T-helper 1 cell treated with Interleukin-12 subunit alpha and Interleukin-12 subunit beta and Interleukin-4 antibody, amounts not matched to agents 30 ng/mL and 1 ng/mL, for 36 hours (primary cell): ENCODE data around the gene ASB8. TPM values are rescaled to one million over a fixed set of nuclear protein-coding genes. Genes with fewer than 3 reads are reported as not detected.

Experiments
- intact Hi-C: fragments of 100-400 bp; cut with micrococcal nuclease; formaldehyde crosslinking; loops from one replicate; pipeline ENCODE4 v1.15.1; 2024
- total RNA-seq: library from RNA; stranded (reverse); gene quantifications from 2 replicates; pipeline ENCODE4 v1.2.3, GENCODE V29; 2022

ASB8 gene
- total RNA-seq = 42.3 and 45.5 TPM in 2 replicates

GRCh38 chr12:48157018-48157888 lies at the start of gene ASB8:
Gene ASB8, minus strand, starts transcription at chr12:48157515. Its CDS starts 4,019 bp downstream, at chr12:48153496.
- intact Hi-C loops = loop anchor here (1.0 to 5.0 kb wide), 17 partner anchors 8 to 1870 kb away; partner anchors contain the start of genes CCDC184, CCNT1, KANSL2 and PFKM

- intact Hi-C loops = no loop called here
These were observed 45.9 kb upstream of the ASB8 start, which contains the start of gene OR10AD1 for GRCh38 chr12:48203192-48203591. Gene OR10AD1, minus strand, starts transcription at chr12:48203292. Its CDS starts 0 bp downstream, at chr12:48203292.

- intact Hi-C loops = no loop called here
These were observed 45.5 kb upstream of the ASB8 start for GRCh38 chr12:48202766-48203165.

DNA sequence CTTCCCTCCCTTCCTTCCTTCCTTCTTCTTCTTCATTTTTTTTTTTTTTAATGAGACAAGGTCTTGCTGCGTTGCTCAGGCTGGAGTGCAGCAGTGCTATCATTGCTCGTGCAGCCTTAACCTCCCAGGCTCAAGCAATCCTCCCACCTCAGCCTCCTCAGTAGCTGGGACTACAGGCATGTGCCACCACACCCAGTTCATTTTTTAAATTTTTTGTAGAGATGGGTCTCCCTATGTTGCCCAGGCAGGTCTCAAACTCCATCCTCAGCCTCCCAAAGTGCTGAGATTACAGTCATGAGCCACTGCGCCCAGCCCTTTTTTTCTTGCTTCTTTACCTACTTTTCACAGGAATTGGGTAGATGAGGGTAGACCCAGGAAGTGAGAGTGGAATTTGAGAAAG lies 44.2 kb upstream of the ASB8 start:
- intact Hi-C loops = no loop called here

GRCh38 chr12:48201091-48201490 lies 43.8 kb upstream of the ASB8 start:
- intact Hi-C loops = no loop called here

DNA sequence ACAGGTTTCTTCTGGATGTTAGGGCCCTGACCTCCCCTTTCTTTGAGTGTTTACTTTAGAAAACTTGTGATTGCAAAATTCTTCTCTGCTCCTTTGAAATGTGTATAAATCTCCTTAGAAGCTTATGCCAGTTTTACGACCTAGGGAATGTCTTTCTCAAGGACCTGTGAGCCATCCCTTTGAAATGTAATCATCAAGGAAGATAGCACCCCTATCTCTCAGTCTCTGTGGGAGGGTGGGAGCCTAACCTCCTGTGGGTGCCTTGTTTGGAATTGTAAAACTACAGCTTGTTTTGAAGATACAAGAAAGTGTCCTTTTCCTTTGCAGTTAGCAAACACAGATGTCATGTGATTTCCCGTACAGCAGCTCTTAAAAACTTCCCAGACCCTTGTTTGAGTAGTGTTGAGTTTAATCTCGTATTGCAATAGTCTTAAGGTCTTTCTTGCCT lies 42.5 kb upstream of the ASB8 start:
- intact Hi-C loops = loop anchor here (2.0 to 10.0 kb wide), 3 partner anchors 237 to 485 kb away; partner anchors contain the start of genes KANSL2 and TMEM106C

GRCh38 chr12:48198985-48199384 lies 41.7 kb upstream of the ASB8 start:
- intact Hi-C loops = loop anchor here (1.0 to 10.0 kb wide), 8 partner anchors 16 to 517 kb away; partner anchors contain the start of genes ASB8, CCDC184, CCNT1 and KANSL2

DNA sequence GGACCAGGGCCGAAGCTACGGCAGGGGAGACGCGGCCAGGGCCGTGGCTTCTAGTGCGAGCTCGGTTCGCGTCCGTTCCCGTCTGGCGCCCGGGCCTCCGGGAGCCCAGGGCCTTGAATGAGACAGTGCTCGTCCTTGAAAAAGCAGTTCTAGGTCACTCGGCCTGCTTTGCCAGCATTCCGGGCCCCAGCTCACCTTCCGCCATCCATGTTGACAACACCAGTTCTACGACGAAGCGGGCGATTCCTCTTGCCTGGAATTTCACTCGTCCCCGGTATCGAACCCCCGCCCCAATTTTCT lies 41.3 kb upstream of the ASB8 start:
- intact Hi-C loops = loop anchor here (1.0 to 10.0 kb wide), 8 partner anchors 15 to 518 kb away; partner anchors contain the start of genes ASB8, CCDC184, CCNT1 and KANSL2

DNA sequence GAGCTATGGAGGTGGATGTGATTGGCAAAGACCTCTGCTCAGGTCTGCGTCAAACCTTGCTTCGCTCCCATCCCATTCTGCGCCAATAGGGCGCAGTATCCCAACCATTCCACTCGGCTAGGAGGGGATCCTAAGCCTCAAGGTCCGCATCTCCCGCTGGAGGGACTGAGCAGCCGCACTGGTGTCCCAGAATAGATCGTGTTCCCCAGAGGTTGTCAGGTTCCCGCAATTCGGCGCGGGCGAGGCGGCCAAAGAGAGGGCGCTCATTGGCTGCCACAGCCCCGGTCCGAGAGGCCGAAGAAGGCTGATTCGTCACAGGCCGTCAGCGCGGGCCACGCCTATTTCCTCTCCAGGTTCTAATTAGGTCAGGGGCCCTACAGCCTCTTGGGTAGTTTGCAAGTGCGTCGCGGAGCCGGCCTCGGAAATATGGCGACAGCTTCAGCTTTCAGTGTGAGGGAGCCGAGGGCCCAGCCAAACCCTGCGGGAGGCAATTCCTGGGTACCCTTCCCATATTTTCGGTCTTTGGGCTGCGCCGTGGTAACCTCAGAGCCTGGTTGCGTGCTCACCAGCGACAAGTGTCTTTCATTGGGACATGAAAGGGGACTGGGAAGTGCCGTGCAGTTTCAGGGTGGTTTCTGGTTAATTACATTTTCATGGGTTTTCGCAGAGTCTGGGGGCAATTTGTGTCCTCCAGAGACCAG lies 40.8 kb upstream of the ASB8 start:
- intact Hi-C loops = loop anchor here (1.0 to 10.0 kb wide), 10 partner anchors 9 to 518 kb away; partner anchors contain the start of genes ASB8, CCDC184, CCNT1 and KANSL2

- intact Hi-C loops = loop anchor here (1.0 to 10.0 kb wide), 4 partner anchors 8 to 491 kb away; partner anchors contain the start of genes KANSL2 and RPAP3
These were observed 40.2 kb upstream of the ASB8 start for GRCh38 chr12:48197549-48197970.

DNA sequence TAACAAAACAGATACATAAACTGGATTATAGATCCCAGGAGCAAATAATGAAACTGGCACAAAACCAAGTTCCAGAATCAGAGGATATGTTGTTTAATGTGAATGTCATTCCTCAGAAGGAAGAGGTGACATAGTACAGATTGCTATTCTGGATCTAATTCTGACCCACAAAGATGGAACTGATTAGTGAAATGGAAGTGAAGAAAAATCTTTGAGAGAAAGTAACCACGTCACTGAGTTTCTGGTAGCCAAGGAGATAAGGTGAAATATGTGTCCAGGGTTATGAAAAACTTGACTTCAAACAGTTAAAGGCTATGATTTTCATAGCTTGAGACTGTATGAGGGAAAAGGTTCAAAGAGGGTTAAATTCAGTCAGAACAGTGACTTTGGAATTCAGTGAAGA lies 37.5 kb upstream of the ASB8 start:
- intact Hi-C loops = loop anchor here (5.0 to 10.0 kb wide), 2 partner anchors 258 to 490 kb away; partner anchors contain the start of gene KANSL2

GRCh38 chr12:48193623-48194022 lies 36.3 kb upstream of the ASB8 start:
- intact Hi-C loops = loop anchor here (10.0 kb wide), 1 partner anchor 491 kb away; the partner anchor contains the start of gene KANSL2

GRCh38 chr12:48192861-48193260 lies 35.5 kb upstream of the ASB8 start:
- intact Hi-C loops = loop anchor here (10.0 kb wide), 1 partner anchor 492 kb away; the partner anchor contains the start of gene KANSL2

DNA sequence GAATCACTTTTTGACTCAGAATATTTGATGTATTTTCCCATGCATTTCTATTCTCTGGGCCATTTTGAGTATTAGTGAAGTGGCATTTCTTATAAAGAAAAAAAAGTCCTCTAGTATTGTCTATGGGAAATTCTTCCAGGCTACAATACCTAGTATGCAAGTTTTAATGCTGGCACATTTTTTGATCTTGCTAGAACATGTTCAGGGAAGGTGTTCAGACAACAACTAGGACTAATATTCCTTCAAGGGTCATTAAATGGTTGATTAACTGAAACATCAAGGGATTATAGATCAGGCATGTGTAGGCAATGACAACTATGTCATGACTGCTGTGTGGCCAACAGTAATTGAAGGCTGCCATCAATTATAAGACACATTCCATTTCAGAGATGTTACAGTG lies 33.8 kb upstream of the ASB8 start:
- intact Hi-C loops = loop anchor here (10.0 kb wide), 1 partner anchor 494 kb away; the partner anchor contains the start of gene KANSL2

DNA sequence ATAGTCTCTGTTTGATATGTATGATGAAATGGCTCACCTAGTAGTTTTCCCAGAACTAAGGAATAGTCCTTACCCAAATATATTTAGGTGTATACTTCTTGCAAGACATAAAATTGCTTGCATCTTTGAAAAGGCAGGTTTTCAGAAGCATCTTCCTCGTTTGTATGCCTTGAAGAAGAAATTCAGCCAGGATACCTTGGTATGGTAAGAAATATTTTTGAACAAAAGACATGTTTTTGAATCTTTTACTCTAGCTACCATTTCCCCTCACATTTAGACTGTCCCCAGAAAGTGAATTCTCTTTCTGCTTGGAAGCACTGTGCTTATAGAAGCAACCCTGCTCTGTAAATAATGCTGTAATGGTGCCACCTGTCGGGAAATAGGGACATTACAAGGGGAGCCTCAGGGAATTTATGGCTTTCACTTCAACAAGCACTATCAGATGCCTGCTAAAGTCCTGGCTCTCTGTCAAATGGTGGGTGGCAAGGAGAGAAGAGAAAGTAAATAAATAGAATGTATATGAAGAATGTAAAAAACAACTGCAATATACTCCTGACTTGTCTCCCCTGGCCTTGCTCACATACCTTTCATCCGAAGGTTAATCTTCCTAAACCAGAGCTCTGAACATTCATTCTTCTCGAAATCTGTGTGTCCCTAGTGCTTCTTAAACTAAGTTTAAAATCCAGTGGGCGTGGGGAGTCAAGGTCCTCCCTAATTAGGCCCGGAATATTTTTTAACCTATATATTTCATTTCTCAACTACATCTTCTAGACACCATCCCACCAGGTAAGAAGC lies 32.2 kb upstream of the ASB8 start:
- intact Hi-C loops = loop anchor here (1.0 to 10.0 kb wide), 7 partner anchors 8 to 1825 kb away; partner anchors contain the start of genes KANSL2 and TMEM106C

DNA sequence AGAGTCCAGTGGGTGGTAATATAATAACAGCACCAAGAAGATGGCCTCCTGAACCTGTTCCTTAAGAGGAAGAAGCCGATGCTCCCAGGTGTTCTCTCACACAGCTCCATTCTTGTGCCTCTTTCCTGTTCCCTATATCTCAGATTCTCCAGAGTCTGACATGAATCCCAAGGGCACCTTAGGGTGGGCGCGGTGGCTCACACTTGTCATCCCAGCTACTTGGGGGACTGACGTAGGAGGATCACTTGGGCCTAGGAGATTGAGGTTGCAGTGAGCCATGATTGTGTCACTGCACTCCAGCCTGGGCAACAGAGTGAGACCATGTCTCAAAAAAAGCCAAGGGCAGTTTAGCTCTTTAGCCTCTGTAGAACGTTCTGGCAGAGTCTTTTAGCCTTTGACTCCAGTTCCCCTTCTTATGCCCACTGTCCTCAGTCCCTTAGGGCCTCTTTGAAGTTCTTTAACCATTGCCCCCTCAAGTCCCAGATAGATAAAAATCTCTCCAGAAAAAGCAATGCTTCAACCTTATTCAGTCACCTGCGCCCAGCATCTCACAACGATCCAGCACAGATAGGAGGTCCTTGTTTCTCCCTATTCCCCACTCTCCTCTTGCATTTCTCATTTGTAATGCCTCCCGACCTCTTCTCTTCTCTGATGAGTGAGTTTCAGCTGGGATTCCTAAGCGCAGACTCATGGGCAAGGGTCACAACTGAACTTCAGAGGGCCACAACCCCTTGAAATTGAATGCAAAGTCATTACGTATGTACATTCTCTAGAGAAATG lies 30.8 kb upstream of the ASB8 start:
- intact Hi-C loops = loop anchor here (2.0 to 10.0 kb wide), 2 partner anchors 225 to 1823 kb away; partner anchors contain the start of gene TMEM106C

- intact Hi-C loops = loop anchor here (10.0 kb wide), 1 partner anchor 1821 kb away; no protein-coding TSS in a partner anchor
These were observed 28.0 kb upstream of the ASB8 start for GRCh38 chr12:48185181-48185919.

DNA sequence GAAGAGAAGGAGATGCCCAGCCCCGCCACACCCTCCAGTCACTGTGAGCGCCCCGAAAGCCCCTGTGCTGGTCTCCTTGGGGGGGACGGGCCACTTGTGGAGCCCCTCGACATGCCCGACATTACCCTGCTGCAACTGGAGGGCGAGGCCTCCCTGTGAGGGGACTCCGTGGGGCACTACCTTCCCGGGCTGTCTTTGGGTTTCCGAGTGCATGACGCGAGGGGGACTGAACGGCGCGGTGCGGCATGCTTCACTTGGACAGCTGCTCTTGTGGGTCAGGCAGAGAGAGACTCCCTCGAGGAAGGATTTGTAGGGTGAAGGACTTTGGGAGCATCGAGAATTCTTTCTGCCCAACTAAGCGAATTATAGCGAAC lies 27.2 kb upstream of the ASB8 start:
- intact Hi-C loops = loop anchor here (5.0 to 10.0 kb wide), 2 partner anchors 168 to 1820 kb away; partner anchors contain the start of gene ZNF641
